Adipocyte (in vitro differentiated cells): ENCODE data around the gene MAP4K2.
A peak's percentile ranks its signal among the peaks of the same experiment; 100 is the strongest.

Experiments used
- DNase-seq: peaks from one replicate; pipeline ENCODE4 v3.0.0-alpha.2; 2015; ENCODE audit warnings: low read depth
- H3K27me3 ChIP-seq: replicated peaks from 2 replicates; pipeline ENCODE4 v1.7.0; 2013; ENCODE audit warnings: mild to moderate bottlenecking, low read length, moderate library complexity; ENCODE audit not compliant: control insufficient read depth, insufficient read depth
- H3K36me3 ChIP-seq: 2 replicates; pipeline ENCODE4 v1.7.0; 2013; ENCODE audit warnings: low read length, mild to moderate bottlenecking, moderate library complexity; ENCODE audit not compliant: control insufficient read depth, insufficient read depth, severe bottlenecking
- H3K4me1 ChIP-seq: 2 replicates; pipeline ENCODE4 v1.7.0; 2013; ENCODE audit warnings: mild to moderate bottlenecking, low read length, moderate library complexity; ENCODE audit not compliant: control insufficient read depth, insufficient read depth
- H3K4me3 ChIP-seq: 2 replicates; pipeline ENCODE4 v1.7.0; 2013; ENCODE audit warnings: mild to moderate bottlenecking, low read length, moderate library complexity
- H3K9ac ChIP-seq: 2 replicates; pipeline ENCODE4 v1.7.0; 2013; ENCODE audit warnings: mild to moderate bottlenecking, low read length, moderate library complexity
- H3K9me3 ChIP-seq: 2 replicates; pipeline ENCODE4 v1.7.0; 2013; ENCODE audit warnings: mild to moderate bottlenecking, low read length, moderate library complexity; ENCODE audit not compliant: control insufficient read depth

Gene MAP4K2

DNA sequence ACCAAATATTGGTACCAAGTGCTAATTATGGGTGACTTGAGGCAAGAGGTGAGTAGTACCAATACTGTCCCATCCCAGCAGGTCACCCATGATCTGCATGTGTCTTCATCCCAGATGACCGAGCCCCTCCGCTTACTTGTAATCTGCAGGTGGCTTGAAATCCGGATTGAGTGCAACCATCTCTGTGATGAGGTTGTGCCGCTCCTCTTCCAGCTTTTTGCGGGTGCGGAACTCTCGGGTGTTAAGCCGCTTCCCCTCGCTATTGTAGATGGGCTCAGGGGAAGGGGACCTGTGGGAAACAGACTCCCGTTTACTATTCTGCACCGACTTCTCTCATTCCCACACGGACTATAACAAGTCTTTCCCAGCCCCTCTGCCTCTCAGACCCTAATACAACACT lies 32.9 kb downstream of the MAP4K2 start:
- no peaks in the 10 kb centered on the region for H3K27me3 ChIP-seq
- no peak overlapping the region for H3K4me3 ChIP-seq
- H3K36me3 ChIP-seq: peaks cover 93% of the 10 kb centered on the region
- H3K9ac ChIP-seq: peak overlapping the region; percentile 14
- DNase-seq: no peak
- no peaks in the 10 kb centered on the region for H3K9me3 ChIP-seq
- H3K4me1 ChIP-seq: peaks cover 5% of the 10 kb centered on the region

DNA sequence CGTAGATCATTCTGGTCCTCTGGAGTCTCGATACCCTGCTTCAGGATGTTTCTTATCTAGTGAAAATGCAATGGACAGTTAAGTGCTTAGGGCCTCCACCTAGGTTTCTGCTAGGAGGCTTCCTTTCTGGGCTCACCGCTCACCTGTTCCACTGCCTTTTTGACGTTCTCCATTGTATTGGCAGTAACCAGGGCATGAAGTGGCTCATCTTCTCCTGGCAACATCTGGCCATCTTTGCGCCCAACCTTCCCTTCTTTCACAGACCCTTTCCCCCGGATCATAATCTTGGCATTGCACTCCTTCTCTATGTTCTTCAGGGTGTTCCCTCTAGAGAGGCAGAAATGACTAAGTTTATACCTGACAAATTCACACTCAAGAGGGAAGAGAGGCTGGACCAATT lies 33.7 kb downstream of the MAP4K2 start:
- H3K4me1 ChIP-seq: peaks cover 5% of the 10 kb centered on the region
- H3K36me3 ChIP-seq: peaks cover 94% of the 10 kb centered on the region
- no peak overlapping the region for H3K4me3 ChIP-seq
- H3K9ac ChIP-seq: no peak overlapping the region
- DNase-seq: no peak
- H3K27me3 ChIP-seq: no peaks in the 10 kb centered on the region
- no peaks in the 10 kb centered on the region for H3K9me3 ChIP-seq

DNA sequence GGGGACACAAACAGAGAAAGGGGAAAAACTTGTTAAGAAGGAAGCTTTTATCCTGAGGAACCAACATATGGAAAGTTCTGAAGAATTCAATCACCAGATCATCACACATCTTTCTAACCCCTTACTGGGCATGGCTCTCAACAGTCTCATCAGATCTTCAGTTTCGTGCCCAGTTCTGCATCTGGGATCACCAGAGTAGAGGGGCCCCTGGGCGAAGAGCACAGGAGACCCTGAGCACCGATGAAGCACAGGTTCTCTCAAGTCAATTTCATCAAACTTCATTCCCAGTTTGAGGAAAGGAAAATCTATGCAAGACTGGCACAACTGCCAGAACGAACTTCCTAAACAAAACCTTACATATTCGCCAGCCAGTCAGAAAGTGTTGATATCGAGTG lies 34.7 kb downstream of the MAP4K2 start:
- no peaks in the 10 kb centered on the region for H3K27me3 ChIP-seq
- H3K36me3 ChIP-seq: peaks cover 94% of the 10 kb centered on the region
- no peaks in the 10 kb centered on the region for H3K9me3 ChIP-seq
- no peak overlapping the region for H3K4me3 ChIP-seq
- H3K4me1 ChIP-seq: peaks cover 15% of the 10 kb centered on the region
- no peak for DNase-seq
- H3K9ac ChIP-seq: no peak overlapping the region

DNA sequence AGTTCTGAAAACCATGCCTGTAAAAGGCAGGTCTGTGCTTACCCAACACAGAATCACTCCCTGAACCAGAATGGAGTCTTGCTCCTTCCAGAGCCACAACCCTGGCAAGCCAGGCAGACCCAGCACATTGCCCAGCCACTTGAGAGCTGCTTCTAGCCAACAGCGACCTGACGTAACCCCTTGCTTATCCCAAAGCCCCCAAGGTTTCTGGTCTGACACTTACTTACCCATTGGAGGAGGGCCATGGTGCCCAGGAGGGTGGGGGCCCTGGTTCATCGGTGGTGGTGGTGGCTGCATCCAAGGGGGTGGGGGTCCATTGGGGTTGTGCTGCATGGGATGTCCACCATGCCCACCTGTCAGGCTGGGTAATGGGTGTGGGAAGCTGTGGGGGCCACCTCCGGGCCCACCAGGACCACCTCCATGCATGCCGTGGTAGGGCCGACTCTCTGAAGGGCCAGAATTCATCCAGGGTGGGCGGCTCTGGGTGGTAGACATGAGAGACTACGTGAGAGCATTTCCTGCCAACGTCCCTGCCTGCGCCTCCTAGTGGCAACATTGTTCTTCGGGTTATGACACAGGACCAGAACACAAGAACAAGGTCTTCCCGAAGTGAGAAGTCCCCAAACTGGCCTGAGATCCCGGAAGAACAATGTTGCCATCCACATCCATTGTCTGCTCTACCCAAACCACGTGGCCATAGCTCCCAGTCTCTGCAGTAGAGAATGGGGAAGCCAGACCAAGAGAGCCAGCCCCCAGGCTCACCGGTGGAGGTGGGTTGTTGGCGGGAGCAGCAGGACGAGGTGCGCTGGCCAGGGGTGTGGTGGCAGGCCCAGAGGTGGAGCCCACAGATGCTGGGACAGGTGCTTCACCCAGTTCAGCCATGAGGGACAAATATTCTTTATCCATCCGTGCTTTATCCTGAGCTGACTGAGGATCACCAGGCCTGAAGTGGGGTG lies 35.4 kb downstream of the MAP4K2 start:
- no peaks in the 10 kb centered on the region for H3K27me3 ChIP-seq
- peaks cover 94% of the 10 kb centered on the region for H3K36me3 ChIP-seq
- peaks cover 18% of the 10 kb centered on the region for H3K4me1 ChIP-seq
- no peak overlapping the region for H3K4me3 ChIP-seq
- no peak overlapping the region for H3K9ac ChIP-seq
- DNase-seq: peak; percentile 82
- no peaks in the 10 kb centered on the region for H3K9me3 ChIP-seq

DNA sequence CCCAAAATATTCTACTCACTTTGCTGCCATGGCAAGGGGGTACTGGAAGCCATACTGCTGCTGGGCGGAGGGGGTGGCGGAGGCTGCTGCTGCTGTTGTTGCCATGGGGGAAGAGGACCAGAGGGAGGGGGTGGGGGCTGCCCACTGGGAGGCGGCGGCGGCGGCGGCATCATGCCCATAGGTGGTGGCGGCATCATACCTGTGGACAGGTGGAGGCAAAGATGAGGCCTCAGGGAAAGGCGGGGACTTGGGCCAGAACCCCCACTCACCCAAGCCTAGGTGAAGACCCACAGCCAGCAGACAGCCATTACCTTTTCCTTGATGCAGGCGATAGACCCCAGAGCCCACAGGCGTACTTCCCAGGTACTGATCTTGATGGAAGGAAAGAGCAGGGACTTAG lies 36.1 kb downstream of the MAP4K2 start:
- Histone ChIP-seq H3K4me1 (peaks cover 22% of the 10 kb centered on the region), H3K4me3 (no peak overlapping the region), H3K9ac (no peak overlapping the region), H3K36me3 (peaks cover 87% of the 10 kb centered on the region), H3K27me3 (no peaks in the 10 kb centered on the region), H3K9me3 (no peaks in the 10 kb centered on the region)
- no peak for DNase-seq

DNA sequence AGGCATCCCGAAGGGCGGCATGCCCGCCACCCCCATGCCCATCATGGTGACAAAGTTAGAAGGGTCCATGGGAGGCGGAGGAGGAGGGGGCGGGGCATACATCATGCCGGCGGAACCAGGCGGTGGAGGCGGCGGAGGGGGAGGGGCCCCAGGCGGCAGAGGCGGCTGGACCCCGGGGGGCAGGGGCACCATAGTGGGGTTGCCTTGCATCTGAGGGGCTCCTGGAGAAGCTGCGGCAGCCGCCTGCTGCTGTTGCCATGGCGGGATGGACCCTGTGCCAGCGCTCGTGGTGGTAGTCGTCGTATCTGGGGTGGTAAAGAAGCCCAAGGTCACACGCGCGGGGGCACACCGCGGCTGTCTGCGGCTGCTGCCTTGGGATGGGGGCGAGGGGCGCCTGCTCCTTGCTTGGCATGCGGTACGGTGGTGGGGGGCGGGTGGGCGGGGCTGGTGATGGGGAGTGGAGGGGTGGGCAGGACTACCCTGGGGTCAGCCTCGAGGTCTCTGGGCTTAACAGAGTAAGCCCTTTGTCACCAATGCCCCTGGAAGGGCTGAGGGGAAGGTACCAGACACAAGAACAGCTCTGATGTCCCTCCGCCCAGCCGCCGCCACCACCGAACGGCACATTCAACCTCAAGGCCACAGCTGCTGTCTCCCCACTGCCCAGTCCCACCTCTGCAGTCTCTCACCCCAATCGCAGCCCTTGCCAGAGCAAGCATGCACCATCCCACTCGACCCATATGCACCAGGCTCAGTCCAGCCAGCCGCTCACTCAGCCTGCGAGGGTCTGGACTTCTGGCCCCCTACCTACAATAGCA lies 37.0 kb downstream of the MAP4K2 start:
- Histone ChIP-seq H3K9me3 (no peaks in the 10 kb centered on the region), H3K9ac (no peak overlapping the region), H3K36me3 (peaks cover 79% of the 10 kb centered on the region), H3K4me3 (no peak overlapping the region), H3K27me3 (no peaks in the 10 kb centered on the region), H3K4me1 (peaks cover 26% of the 10 kb centered on the region)
- no peak for DNase-seq

DNA sequence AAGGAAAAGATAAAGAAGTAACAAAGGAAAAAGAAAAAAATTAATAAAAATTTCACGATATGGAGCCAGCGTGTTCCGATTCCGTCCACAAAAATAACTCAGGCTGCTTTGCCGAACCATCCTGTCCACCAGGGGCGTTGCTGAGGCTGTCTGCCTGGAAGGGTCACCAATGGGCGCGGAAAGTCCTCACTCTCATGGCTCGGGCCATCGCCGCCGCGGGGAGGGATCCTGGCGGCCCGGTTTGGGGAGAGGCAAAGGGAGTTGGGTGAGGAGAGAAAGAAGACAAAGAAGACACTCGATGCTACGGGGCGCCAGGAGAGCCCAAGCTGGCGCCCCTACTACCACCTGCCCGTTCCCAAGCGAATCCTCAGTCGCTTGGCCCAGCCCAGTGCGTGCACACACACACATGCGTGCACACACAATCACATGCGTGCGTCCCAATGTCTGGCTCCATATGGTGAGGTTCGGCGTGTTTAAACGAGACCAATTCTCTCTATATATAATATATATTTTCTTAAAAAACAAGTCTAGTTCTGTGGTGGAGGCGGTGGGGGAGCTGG lies 37.6 kb downstream of the MAP4K2 start:
- H3K4me1 ChIP-seq: peaks cover 33% of the 10 kb centered on the region
- no peak overlapping the region for H3K9ac ChIP-seq
- H3K4me3 ChIP-seq: no peak overlapping the region
- no peak for DNase-seq
- no peaks in the 10 kb centered on the region for H3K9me3 ChIP-seq
- H3K36me3 ChIP-seq: peaks cover 72% of the 10 kb centered on the region
- no peaks in the 10 kb centered on the region for H3K27me3 ChIP-seq

DNA sequence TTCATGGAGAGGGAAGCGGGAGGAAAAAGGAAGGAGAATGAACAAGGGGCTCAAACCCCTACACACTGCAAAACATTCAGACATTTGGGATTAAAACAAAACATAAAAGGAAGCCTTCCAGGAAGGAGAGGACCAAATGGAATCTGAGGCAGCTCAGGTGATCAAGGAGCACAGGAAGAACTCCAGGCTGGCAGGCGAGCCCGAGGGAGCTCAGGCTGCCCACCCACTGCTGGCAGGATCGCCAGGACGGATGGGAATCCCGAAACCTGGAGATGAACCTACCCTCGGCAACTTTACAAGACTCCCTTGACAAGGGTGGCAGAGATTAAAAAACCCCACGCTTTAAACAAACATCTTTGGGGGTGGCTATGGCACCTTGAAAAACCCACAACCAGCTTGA lies 38.3 kb downstream of the MAP4K2 start:
- no peak for DNase-seq

DNA sequence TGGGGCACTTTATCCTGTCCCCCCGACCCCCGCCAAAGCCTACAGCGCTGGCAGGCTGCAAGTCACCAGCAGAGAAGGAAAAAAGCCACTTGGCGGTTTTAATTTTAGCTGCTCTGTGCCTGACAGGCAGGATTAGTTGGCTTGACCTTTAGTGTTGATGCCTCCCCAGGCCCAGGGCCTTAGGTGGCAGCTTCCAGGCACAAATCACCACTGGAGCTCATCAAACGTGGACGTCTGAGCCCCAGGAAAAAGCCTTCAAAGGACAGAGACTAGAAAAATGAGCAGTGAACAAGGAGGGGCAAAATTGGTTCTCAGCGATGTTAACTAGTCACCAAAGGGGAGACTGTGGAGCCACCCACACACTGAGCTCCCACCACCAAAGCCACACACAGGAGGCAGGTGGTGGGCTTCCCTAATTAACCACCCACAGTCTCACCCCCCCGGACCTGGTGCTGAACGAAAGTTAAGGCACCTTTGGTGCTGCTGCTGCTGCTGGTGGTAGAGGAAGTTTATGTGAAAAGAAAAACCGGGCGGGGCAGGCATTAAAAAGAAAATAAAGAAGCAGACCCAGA lies 38.9 kb downstream of the MAP4K2 start:
- H3K4me1 ChIP-seq: peaks cover 45% of the 10 kb centered on the region
- peak overlapping the region; percentile 33 for H3K9ac ChIP-seq
- DNase-seq: no peak
- no peaks in the 10 kb centered on the region for H3K9me3 ChIP-seq
- H3K27me3 ChIP-seq: no peaks in the 10 kb centered on the region
- H3K36me3 ChIP-seq: peaks cover 60% of the 10 kb centered on the region
- no peak overlapping the region for H3K4me3 ChIP-seq

More for the DNA sequence above, 38.3 kb downstream of the MAP4K2 start:
- no peak overlapping the region for H3K9ac ChIP-seq
- no peaks in the 10 kb centered on the region for H3K27me3 ChIP-seq
- H3K4me3 ChIP-seq: no peak overlapping the region
- H3K4me1 ChIP-seq: peaks cover 39% of the 10 kb centered on the region
- no peaks in the 10 kb centered on the region for H3K9me3 ChIP-seq
- peaks cover 66% of the 10 kb centered on the region for H3K36me3 ChIP-seq

DNA sequence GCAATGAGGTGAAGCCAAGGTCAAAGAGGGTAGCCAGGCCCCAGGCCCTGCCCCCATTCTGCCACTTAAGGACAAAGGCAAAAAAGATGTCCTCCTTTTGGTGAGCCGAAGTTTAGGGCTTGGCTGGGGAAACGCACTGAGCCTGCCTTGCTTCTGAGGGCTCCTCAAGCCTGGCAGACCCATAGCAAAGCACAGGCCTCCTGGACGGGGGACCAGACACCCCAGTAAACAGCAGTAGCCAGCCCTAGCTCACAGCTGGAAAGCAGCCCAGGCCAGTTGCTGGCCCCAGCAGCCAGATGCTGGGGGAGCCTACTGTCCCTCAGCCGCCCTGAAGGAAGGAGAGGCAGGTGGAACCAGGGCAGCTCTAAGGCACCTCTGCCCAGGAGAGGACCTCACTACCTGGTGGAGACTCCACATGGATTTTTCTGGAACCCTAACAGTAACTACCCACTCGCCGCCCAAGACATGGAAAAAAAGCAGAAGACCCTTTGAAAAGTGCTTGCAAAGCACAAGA lies 39.4 kb downstream of the MAP4K2 start:
- Histone ChIP-seq H3K9ac (peak overlapping the region; percentile 33), H3K36me3 (peaks cover 54% of the 10 kb centered on the region), H3K9me3 (no peaks in the 10 kb centered on the region), H3K4me3 (no peak overlapping the region), H3K27me3 (no peaks in the 10 kb centered on the region), H3K4me1 (peaks cover 45% of the 10 kb centered on the region)
- no peak for DNase-seq
